GOT3 (cell line): ENCODE results near the gene BRSK1.

Source experiments
- DNase-seq: peaks from one replicate; lab custom pipeline; 2025; ENCODE audit warnings: mixed read lengths; lab: John Stamatoyannopoulos, UW

Gene BRSK1

GRCh38 chr19:55353356-55353802 lies 69.6 kb downstream of the BRSK1 start:
- DNase-seq: no peak

- DNase-seq: no peak
These were observed 70.3 kb downstream of the BRSK1 start for GRCh38 chr19:55353803-55354697.

GRCh38 chr19:55354698-55355212 lies 71.0 kb downstream of the BRSK1 start, which contains the start of gene COX6B2:
Gene COX6B2 (minus strand): TSS chr19:55354719. CDS start chr19:55354521, 198 bp downstream.
- DNase-seq: no peak

GRCh38 chr19:55355213-55355821 lies 71.5 kb downstream of the BRSK1 start:
- no peak for DNase-seq

- no peak for DNase-seq
These were observed 74.7 kb downstream of the BRSK1 start for GRCh38 chr19:55358493-55358892.

- DNase-seq: no peak
These were observed 75.4 kb downstream of the BRSK1 start for GRCh38 chr19:55358943-55359908.

GRCh38 chr19:55360902-55361301 lies 77.1 kb downstream of the BRSK1 start:
- DNase-seq: no peak
